ENCODE measurements around the gene DRGX. TPM values are rescaled to one million over a fixed set of nuclear protein-coding genes. Genes with fewer than 3 reads are reported as not detected.

DRGX gene
- total RNA-seq, 1 experiment from 2014 or later = not detected

DNA sequence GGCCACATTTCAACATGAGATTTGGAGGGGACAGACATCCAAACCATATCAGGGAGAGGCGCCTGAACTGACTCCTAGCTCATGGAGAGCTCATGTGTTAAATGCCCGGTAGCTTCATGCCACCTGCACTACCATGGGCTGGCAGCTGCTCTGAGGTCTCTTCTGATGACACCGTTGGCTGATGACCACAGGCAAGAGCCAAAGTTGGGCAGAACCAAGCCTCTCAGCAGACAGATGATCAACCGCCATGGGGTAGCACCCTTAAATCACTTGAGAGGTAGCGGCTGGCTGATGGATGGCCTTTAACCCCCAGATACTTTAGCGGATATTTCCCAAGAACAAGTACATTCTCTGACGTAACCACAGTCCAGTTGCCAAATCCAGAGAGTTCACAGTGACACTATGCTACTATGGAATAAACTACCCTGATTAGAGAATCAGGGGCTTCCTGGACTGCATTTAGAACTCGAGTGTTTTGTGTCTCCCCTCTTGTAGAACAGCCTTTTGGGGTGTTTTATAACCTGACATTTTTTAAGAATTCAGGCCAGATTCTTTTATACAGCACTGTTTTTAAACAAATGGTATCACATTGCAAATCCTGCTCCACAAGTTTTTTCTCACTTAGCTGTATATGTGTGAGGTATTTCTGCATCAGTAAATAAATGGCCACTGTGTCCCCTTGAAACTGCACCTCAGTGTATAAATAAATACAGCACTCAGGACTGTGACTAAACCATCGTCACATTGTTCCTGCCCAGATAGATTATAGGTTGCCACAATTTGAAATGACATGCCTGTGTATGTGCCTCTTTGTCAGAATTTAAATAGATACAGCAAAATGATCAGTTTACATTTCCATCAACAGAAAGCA lies 30.8 kb upstream of the DRGX start:
- no peak overlapping the region for H3K9ac ChIP-seq (ENCODE audit: low read length)
- no peaks in the 10 kb centered on the region for H3K36me3 ChIP-seq (ENCODE audit: insufficient read depth, low read length)
- H3K9me3 ChIP-seq (ENCODE audit: low read length) = no peaks in the 10 kb centered on the region
- H3K9me2 ChIP-seq (replicated peaks; ENCODE audit: insufficient read depth, low read length) = no peaks in the 10 kb centered on the region
- no peaks in the 10 kb centered on the region for H4K20me1 ChIP-seq (ENCODE audit: insufficient read depth, low read depth, low read length)
- no peak for DNase-seq
- no peaks in the 10 kb centered on the region for H3K27me3 ChIP-seq (ENCODE audit: low read length)
- no peak overlapping the region for H3K4me3 ChIP-seq (ENCODE audit: low read length)
- no peaks in the 10 kb centered on the region for H3K79me2 ChIP-seq (ENCODE audit: low read length)
- no peak overlapping the region for H3K27ac ChIP-seq (ENCODE audit: low read length)
- no peak overlapping the region for H2AFZ ChIP-seq (ENCODE audit: low read length)
- H3K4me1 ChIP-seq (ENCODE audit: low read length) = no peaks in the 10 kb centered on the region
- H3K4me2 ChIP-seq (ENCODE audit: low read depth, low read length, poor library complexity, severe bottlenecking) = no peak overlapping the region

DNA sequence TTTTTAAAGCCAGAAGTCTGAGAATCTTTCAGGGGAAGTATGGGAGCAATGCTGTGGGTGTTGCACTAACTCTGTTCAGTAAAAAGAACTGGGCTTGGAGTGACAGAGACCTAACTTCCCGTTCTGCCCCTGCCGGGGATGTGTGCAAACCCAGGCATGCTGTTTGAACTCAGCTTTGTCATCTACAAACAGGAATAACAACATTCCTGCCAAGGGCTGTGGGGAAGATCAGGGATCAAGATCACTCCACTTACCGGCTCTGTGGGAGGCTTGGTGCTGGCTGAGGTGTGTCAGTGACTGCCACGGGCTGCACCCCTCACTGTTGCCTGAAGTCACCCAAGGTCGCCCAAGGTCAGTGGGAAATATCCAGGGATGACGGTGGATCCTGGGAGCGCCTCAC lies 23.1 kb upstream of the DRGX start:
- Histone ChIP-seq H3K4me2 (ENCODE audit: low read depth, low read length, poor library complexity, severe bottlenecking) (no peak overlapping the region), H3K79me2 (ENCODE audit: low read length) (no peaks in the 10 kb centered on the region), H3K27ac (ENCODE audit: low read length) (no peak overlapping the region), H3K36me3 (ENCODE audit: insufficient read depth, low read length) (no peaks in the 10 kb centered on the region), H3K4me1 (ENCODE audit: low read length) (no peaks in the 10 kb centered on the region), H4K20me1 (ENCODE audit: insufficient read depth, low read depth, low read length) (no peaks in the 10 kb centered on the region), H3K27me3 (ENCODE audit: low read length) (no peaks in the 10 kb centered on the region), H3K9ac (ENCODE audit: low read length) (no peak overlapping the region), H3K9me3 (ENCODE audit: low read length) (no peaks in the 10 kb centered on the region), H3K4me3 (ENCODE audit: low read length) (no peak overlapping the region), H2AFZ (ENCODE audit: low read length) (no peak overlapping the region), H3K9me2 (replicated peaks; ENCODE audit: insufficient read depth, low read length) (no peaks in the 10 kb centered on the region)
- DNase-seq = no peak

DNA sequence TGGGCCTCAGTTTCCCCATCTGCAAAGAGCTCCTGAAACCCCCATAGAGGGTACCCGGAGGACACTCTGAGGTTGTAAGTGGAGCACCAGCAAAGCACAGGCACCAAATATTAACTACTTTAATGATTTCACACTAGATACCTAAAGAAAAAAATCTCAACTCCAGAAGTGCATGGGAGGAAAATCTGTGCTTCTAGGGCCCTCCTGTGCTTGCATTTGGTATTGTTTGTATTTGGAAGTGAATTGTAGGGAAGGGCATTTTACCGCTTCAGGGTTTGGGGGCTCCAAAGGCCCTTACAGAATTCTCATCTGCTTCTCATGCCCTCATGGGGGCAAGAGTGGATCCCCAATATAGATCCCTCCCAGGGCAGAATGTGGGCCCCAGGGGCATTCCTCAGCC lies 22.4 kb upstream of the DRGX start:
- Histone ChIP-seq H3K4me2 (ENCODE audit: low read depth, low read length, poor library complexity, severe bottlenecking) (no peak overlapping the region), H3K9ac (ENCODE audit: low read length) (no peak overlapping the region), H3K9me3 (ENCODE audit: low read length) (no peaks in the 10 kb centered on the region), H2AFZ (ENCODE audit: low read length) (no peak overlapping the region), H3K36me3 (ENCODE audit: insufficient read depth, low read length) (no peaks in the 10 kb centered on the region), H3K4me3 (ENCODE audit: low read length) (no peak overlapping the region), H3K27ac (ENCODE audit: low read length) (no peak overlapping the region), H3K27me3 (ENCODE audit: low read length) (no peaks in the 10 kb centered on the region), H3K9me2 (replicated peaks; ENCODE audit: insufficient read depth, low read length) (no peaks in the 10 kb centered on the region), H3K4me1 (ENCODE audit: low read length) (no peaks in the 10 kb centered on the region), H3K79me2 (ENCODE audit: low read length) (no peaks in the 10 kb centered on the region), H4K20me1 (ENCODE audit: insufficient read depth, low read depth, low read length) (no peaks in the 10 kb centered on the region)
- no peak for DNase-seq

DNA sequence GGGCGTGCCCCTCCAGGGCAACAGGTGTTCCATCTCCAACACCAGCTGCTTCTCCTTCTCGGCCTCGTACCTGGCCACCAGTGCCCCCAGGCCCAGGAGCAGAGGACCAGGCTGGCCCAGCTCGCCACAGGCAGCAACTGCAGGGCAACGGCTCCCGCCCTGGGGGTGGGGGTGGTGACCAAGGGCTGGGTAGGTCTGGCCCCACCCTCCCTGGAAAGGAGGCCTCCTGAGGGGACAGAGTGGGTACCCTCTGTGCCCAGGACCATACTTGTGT lies 22.1 kb upstream of the DRGX start:
- H3K4me2 ChIP-seq (ENCODE audit: low read depth, low read length, poor library complexity, severe bottlenecking) = no peak overlapping the region
- H3K9me2 ChIP-seq (replicated peaks; ENCODE audit: insufficient read depth, low read length) = no peaks in the 10 kb centered on the region
- H3K79me2 ChIP-seq (ENCODE audit: low read length) = no peaks in the 10 kb centered on the region
- H4K20me1 ChIP-seq (ENCODE audit: insufficient read depth, low read depth, low read length) = no peaks in the 10 kb centered on the region
- no peaks in the 10 kb centered on the region for H3K9me3 ChIP-seq (ENCODE audit: low read length)
- no peaks in the 10 kb centered on the region for H3K4me1 ChIP-seq (ENCODE audit: low read length)
- no peak overlapping the region for H2AFZ ChIP-seq (ENCODE audit: low read length)
- DNase-seq = no peak
- no peaks in the 10 kb centered on the region for H3K27me3 ChIP-seq (ENCODE audit: low read length)
- no peak overlapping the region for H3K9ac ChIP-seq (ENCODE audit: low read length)
- no peak overlapping the region for H3K27ac ChIP-seq (ENCODE audit: low read length)
- no peaks in the 10 kb centered on the region for H3K36me3 ChIP-seq (ENCODE audit: insufficient read depth, low read length)
- no peak overlapping the region for H3K4me3 ChIP-seq (ENCODE audit: low read length)

DNA sequence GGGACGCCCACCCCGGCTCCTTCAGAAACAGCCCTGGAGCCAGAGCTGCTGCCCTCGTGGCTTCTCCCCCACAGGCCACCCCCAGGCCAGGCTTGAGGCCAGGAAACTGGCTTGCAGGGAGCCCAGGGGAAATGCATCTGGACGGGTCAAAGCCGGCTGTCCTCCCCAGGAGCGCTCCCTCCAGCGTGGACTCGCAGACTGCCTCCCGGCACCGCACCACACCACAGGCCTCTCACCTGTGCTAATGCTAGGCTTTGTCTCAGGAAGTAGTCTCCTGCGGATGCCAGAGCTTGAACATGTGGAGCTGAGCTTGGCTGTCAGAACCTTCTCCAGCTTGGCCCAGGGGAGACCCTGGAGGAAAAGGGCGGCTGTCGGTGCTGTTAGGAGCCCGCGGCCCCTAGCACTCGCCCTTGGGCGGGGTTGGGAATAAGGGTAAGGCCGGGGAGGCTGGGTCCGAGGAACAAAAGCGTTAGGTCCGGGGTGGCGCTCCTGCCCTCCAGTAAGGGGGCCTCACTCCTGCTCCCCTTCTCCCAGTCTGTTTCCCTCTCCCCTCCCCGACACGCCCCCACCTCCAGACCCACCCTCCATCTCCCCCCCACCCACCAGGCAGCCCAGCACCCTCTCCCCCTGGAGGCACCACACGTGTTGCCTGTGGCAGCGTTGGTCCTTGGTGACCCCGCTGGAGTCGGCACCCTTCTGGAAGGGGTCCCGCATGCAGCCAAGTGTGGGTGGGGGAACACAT lies 21.6 kb upstream of the DRGX start:
- Histone ChIP-seq H3K9ac (ENCODE audit: low read length) (no peak overlapping the region), H3K4me3 (ENCODE audit: low read length) (no peak overlapping the region), H4K20me1 (ENCODE audit: insufficient read depth, low read depth, low read length) (no peaks in the 10 kb centered on the region), H3K27ac (ENCODE audit: low read length) (no peak overlapping the region), H3K4me1 (ENCODE audit: low read length) (no peaks in the 10 kb centered on the region), H3K4me2 (ENCODE audit: low read depth, low read length, poor library complexity, severe bottlenecking) (no peak overlapping the region), H3K79me2 (ENCODE audit: low read length) (no peaks in the 10 kb centered on the region), H3K36me3 (ENCODE audit: insufficient read depth, low read length) (no peaks in the 10 kb centered on the region), H2AFZ (ENCODE audit: low read length) (no peak overlapping the region), H3K9me3 (ENCODE audit: low read length) (no peaks in the 10 kb centered on the region), H3K9me2 (replicated peaks; ENCODE audit: insufficient read depth, low read length) (no peaks in the 10 kb centered on the region), H3K27me3 (ENCODE audit: low read length) (no peaks in the 10 kb centered on the region)
- DNase-seq = no peak

DNA sequence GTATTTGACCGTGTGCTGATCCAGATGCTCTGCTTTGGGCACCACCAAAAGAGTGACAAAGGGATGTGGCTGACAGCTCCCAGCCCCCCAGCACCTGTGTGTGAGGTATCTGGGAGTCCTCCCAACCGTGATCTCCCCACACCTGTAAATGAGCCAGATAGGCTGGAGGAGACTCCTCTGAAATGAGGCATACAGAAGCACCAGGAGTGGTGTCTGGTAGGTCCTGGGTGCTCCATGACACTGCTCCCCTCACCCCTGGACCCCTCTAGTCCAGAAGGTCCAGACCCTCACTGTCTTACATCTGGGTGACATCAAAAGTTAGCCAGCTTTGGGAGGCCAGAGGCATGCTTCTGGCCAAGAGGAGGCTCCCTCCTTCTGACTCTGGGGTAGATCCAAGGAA lies 20.0 kb upstream of the DRGX start:
- Histone ChIP-seq H3K4me3 (ENCODE audit: low read length) (no peak overlapping the region), H3K9me3 (ENCODE audit: low read length) (no peaks in the 10 kb centered on the region), H3K9ac (ENCODE audit: low read length) (no peak overlapping the region), H3K79me2 (ENCODE audit: low read length) (no peaks in the 10 kb centered on the region), H3K36me3 (ENCODE audit: insufficient read depth, low read length) (no peaks in the 10 kb centered on the region), H3K9me2 (replicated peaks; ENCODE audit: insufficient read depth, low read length) (no peaks in the 10 kb centered on the region), H3K27ac (ENCODE audit: low read length) (no peak overlapping the region), H3K4me1 (ENCODE audit: low read length) (no peaks in the 10 kb centered on the region), H3K27me3 (ENCODE audit: low read length) (no peaks in the 10 kb centered on the region), H2AFZ (ENCODE audit: low read length) (no peak overlapping the region), H3K4me2 (ENCODE audit: low read depth, low read length, poor library complexity, severe bottlenecking) (no peak overlapping the region), H4K20me1 (ENCODE audit: insufficient read depth, low read depth, low read length) (no peaks in the 10 kb centered on the region)
- no peak for DNase-seq

DNA sequence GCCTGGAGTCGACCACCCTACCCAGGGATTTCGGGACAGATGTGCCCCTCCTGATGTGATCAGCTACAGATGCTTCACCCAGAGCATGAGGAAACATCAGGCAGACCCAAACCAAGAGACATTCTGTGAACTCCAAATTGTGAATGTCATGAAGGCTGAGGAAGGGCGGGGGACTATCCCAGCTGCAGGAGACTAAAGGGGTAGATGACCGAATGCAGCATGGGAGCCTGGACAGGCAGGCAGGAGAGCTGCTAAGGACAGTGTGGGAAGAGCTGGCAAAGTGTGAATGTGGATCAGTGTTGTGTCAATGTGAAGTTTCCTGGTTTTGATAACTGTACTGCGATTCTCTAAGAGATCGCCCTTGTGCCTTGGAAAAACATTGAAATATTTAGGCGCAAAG lies 19.2 kb upstream of the DRGX start:
- no peaks in the 10 kb centered on the region for H3K4me1 ChIP-seq (ENCODE audit: low read length)
- no peak for DNase-seq
- no peak overlapping the region for H3K9ac ChIP-seq (ENCODE audit: low read length)
- no peak overlapping the region for H3K4me3 ChIP-seq (ENCODE audit: low read length)
- H3K9me2 ChIP-seq (replicated peaks; ENCODE audit: insufficient read depth, low read length) = no peaks in the 10 kb centered on the region
- no peak overlapping the region for H3K27ac ChIP-seq (ENCODE audit: low read length)
- H2AFZ ChIP-seq (ENCODE audit: low read length) = no peak overlapping the region
- no peak overlapping the region for H3K4me2 ChIP-seq (ENCODE audit: low read depth, low read length, poor library complexity, severe bottlenecking)
- no peaks in the 10 kb centered on the region for H3K27me3 ChIP-seq (ENCODE audit: low read length)
- no peaks in the 10 kb centered on the region for H3K36me3 ChIP-seq (ENCODE audit: insufficient read depth, low read length)
- H3K79me2 ChIP-seq (ENCODE audit: low read length) = no peaks in the 10 kb centered on the region
- H4K20me1 ChIP-seq (ENCODE audit: insufficient read depth, low read depth, low read length) = no peaks in the 10 kb centered on the region
- H3K9me3 ChIP-seq (ENCODE audit: low read length) = no peaks in the 10 kb centered on the region

DNA sequence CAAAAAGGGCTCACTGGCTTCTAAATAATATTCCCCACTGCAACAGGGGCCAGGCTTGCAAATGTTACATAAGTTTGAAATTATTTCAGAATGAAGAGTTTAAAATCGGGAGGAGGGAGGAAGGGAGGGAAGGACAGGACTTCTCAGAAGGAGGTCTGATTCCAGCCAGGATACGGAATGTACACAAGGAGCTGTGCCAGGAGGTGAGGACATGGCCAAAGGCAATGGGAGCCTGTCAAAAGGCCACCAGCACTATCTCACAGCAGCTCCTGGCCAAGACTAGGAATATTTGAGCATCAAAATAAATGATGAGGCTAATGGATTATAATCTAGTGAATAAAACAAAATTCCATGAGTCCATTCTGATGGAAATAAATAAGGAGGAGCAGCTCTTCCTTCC lies 18.6 kb upstream of the DRGX start:
- no peak overlapping the region for H2AFZ ChIP-seq (ENCODE audit: low read length)
- no peak overlapping the region for H3K4me2 ChIP-seq (ENCODE audit: low read depth, low read length, poor library complexity, severe bottlenecking)
- H3K36me3 ChIP-seq (ENCODE audit: insufficient read depth, low read length) = no peaks in the 10 kb centered on the region
- no peak overlapping the region for H3K27ac ChIP-seq (ENCODE audit: low read length)
- no peaks in the 10 kb centered on the region for H4K20me1 ChIP-seq (ENCODE audit: insufficient read depth, low read depth, low read length)
- DNase-seq = no peak
- H3K27me3 ChIP-seq (ENCODE audit: low read length) = no peaks in the 10 kb centered on the region
- H3K4me1 ChIP-seq (ENCODE audit: low read length) = no peaks in the 10 kb centered on the region
- H3K79me2 ChIP-seq (ENCODE audit: low read length) = no peaks in the 10 kb centered on the region
- H3K9me2 ChIP-seq (replicated peaks; ENCODE audit: insufficient read depth, low read length) = no peaks in the 10 kb centered on the region
- H3K4me3 ChIP-seq (ENCODE audit: low read length) = no peak overlapping the region
- no peak overlapping the region for H3K9ac ChIP-seq (ENCODE audit: low read length)
- no peaks in the 10 kb centered on the region for H3K9me3 ChIP-seq (ENCODE audit: low read length)

All from Karpas-422 (cell line).